Activated CD4-positive, alpha-beta T cell treated with anti-CD3 and anti-CD28 coated beads for 24 hours (primary cell): ENCODE data around the gene C6orf118.

ENCODE experiments used
- DNase-seq, 2 donors: peaks; one replicate each; pipeline ENCODE4 v3.0.0-alpha.2; 2020; ENCODE audit warnings: low read depth in 2 of 2

The C6orf118 gene

DNA sequence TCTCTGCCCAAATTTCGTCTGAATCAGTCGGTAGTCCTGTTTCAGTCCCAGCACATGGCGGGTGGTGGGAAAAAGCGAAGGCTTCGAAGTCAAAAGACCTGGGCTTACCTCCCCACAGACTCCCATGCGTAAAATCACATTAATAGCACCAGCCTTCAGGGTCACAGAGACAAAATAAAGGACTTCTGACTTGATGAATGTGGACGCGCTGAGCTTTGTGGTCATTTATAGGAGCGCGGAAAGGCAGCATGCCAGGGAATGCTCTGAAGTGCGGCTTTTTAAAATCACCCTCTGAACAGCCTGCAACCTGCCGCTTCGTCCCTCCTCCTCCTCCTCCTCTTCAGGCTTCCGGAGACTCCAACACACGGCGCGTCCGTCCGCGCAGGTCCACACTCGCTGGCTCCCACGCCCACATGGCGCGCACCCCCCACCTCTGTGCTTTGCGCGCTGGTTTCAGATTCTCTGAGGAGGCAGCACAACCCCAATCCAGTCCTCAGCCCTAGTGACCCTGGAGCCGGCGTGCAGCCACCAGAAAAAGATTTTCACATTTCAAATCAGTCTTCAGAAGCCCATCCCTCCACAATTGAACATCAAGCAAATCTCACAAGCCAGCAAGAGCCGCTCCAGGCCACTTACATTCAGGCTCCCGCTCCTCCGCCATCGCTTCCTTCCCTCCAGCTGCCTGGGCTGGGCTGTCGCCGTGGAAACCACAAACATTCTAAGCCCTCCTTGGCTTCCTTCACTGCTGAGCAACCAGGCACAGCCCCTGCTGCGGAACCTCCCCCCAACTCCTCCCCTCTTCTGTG is at the start of gene C6orf118:
TSS of gene C6orf118 (minus strand) at position 680 of the 806 bp plus-strand sequence. CDS start at position 661, 19 bp downstream.
- DNase-seq = no peak

DNA sequence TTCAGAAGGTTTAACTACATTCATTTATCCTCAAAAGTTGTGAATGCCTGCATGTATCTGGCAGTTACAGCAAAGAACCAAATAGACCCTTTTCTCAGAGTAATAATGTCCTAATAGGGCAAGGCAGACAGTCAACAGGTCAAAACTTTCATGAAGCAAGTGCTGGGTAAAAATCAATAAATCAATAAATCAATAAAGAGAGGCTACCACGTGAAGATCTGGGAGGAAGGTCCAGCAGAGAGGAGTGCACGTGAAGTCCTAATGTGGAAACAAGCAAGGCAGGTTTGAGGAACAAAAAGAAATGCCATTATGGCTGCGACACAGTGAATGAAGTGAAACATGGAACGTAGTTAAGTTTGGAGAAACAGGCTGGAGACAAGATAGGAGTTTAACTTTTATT is 36.3 kb upstream of the C6orf118 start:
- no peak for DNase-seq

DNA sequence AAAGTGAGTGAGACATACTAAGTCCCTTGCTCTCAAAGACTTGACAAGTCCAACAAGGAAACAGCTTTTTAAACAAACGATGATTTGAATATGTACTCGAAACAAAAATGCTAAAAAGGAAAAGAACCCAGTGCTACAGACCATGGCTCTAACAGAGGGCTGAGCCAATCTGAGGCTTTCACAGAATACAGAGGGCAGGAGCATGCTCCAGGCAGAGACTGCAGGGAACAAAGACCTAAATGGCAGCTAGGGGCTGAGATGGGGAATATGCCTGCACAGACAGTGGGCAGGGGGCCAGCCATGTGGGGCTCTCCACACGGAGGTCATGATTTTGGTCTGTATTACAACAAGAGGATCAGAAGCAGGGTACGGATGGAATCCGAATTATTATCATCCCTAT is 31.1 kb upstream of the C6orf118 start:
- DNase-seq = no peak

DNA sequence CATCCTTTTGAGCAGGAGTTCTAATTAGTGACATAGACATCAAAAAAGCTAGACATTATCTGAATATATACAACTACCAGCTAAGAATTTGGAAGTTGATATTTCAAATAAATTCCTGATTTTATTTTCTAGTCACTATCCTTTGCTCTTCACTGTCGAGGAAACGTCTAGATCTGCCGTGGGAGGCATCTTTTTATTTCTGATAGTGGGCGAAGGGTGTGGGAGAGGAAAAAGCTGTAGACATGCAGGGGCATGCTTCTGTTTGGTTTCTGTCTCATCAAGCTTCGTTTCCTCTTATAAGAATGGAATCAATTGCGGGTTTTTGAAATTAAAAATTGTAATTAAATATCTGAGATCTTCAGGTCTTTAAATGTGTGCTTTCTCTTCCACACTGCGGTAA is 16.2 kb upstream of the C6orf118 start:
- no peak for DNase-seq

DNA sequence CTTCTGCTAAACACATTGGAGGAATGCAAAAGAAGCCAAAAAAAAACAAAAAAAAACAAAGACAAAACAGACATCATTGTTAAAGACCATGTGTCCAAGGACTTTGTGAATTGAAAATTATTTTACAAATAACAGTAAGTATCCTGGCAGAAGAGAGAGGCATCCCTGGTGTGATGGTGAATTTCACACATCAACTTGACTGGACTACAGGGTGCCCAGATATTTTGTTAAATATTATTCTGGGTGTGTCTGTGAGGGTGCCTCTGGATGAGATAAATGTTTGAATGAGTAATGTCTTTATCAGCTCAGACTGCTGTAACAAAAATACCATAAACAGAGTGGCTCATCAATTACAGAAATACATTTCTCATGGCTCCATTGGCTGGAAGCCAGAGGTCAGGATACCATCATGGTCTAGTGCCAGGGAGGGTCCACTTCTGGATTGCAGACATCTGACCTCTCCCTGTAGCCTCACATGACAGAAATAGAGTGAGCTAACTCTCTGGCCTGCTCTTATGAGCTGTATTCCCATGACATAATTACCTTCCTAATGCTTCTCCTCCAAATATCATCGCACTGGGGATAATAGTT is 12.2 kb upstream of the C6orf118 start:
- DNase-seq = no peak

DNA sequence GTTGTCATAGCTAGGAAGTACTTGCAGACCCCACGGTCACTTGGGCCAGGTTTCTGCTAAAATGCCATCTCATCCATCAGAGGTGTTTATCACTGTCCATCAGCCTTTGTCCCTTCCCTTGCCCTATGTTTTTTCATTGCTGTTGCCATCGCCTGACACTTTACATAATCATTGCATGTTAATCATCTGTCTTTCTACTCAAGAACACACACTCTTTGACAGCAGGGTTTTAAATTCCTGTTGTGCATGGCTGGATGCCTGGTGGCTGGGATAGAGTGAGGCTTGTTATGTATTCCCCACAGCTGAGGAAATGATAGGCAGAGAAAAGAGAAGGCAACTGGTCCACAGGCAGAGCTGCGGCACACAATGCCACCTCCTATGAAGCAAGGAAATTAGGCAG is 11.7 kb upstream of the C6orf118 start:
- DNase-seq = no peak

DNA sequence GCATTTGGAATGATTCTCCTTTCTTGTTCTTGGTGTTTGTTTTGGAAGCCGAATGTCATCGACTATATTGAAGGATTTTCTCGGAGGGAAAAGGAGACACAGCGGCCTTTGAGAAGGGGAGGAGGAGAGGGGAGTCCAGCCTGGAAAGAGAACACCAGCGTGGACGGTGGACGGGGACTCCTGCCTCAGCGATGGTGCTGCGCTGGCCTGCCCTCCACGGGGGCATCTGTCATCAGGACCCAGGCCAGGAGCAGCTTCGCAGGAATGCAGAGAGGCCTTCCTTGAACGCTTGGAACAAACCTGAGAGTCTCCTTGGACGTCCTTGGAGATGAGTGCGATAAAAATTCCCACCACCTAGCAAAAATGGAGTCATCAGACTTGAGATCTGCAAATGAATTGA is 8.3 kb upstream of the C6orf118 start:
- DNase-seq = no peak

DNA sequence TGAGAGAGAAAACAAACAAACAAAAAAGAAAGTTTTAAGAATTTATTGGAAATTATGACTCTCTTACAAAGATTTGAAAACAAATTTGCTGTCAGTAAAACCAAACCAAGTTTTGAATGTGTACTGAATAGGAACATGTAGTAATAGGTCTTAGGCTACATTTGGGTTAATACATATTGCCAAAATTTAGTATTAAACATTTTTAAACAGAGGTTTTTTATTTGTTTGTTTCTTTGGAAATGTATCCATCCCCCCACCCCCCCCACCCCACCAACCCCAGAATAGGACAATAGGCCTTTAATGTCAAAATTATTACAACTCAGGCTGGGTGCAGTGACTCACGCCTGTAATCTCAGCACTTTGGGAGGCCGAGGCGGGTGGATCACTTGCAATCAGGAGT is 2.5 kb downstream of the C6orf118 start:
- DNase-seq = no peak

DNA sequence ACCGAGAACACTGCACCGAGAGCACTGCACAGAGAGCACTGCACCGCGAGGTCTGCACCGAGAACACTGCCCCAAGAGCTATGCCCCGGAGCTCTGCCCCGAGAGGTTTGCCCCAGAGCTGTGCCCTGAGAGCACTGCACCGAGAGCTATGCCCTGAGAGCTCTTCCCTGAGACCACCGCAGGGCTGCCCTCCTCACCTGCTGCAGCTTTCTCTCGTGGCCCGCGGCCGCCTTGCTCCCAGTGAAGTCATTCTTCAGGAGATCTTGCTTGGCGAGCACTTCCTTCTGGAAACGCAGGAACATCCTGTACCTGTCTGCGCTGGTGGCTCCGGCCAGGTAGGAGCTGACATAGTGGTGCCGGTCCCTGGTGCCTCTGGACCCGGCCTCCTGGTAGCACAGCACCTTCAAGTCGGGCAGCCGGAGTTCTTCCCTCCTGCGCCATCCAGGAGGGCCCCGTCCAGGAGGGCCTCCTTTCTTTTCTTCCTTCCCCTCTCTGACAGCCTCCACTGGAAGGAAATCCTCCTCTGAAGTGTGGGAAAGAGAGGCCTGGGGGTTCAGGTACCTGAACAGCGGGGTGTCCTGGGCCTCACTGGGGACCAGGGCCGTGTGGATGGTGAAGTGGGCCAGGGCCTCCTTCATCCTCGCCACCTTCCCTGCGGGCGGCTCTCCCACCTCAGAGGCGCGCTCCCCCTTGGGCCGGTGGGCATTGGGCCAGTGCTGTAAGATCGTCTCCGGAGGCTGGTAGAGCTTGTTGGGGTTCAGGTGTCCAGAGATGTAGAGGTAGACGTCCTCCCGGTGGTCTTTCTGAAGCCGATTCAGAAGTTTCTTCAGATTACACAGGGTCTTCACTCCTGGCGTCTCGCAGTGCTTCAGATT is 7.8 kb downstream of the C6orf118 start:
- no peak for DNase-seq

DNA sequence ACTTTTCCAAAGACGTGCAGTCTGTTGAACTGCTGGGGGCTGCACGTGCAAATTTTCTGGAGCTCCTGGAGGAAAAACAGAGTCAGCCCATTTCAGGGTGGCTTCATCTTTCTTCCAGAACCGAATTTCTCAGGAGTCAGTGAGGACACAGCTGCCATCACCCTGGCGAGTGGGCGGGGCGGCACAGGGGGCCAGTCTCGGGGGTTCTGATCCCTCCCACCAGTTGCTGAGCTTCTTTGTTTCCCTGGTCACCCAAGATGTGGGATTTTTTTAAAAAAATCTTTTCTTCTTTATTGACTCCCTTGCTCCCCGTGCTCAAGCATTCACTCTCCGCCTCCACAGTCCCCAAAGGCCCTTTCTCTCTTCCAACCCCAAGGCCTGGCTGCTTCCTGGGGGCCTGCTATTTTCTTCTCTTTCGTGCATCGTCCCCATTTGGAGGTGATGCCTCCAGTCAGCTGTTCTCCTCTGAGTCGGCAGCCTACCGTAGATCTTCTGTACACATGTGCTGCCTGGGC is 8.9 kb downstream of the C6orf118 start:
- no peak for DNase-seq

DNA sequence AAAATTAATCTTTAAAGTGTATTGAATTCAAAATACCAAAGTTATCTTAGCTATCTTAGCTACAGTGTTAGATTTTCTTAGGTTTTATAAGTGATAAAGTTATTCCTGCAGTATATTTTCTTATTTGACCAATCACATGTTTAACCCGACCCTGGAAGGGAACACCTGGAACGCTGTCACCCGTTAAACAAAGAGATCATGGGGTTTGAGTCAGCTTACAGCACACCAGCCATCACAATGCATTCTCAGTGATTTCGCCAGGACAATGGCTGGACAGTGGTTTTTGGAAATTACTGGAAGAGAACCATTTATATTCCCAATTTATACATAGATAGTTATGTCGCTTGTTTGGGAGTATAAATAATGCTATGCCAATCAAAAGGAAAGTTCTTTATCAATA is 10.5 kb downstream of the C6orf118 start:
- DNase-seq = no peak

DNA sequence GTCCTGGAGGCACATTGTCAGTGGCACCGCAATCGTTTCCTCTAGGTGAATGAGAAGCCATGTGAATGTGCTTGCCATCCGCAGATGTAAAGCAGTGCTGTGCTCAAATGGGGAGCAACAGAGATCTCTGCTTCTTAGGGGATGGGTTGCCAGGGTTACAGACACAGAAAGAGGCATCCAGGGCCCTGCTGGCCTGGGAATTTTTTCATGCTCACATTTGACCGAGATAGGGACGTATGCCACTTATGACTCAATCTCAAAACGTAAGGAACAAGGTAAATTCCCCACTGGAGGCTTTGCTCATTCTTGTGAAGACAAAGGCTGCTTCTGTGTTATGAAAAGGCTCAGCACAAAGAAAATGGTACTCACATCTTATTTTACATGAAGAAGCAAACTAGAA is 11.0 kb downstream of the C6orf118 start:
- DNase-seq = no peak

DNA sequence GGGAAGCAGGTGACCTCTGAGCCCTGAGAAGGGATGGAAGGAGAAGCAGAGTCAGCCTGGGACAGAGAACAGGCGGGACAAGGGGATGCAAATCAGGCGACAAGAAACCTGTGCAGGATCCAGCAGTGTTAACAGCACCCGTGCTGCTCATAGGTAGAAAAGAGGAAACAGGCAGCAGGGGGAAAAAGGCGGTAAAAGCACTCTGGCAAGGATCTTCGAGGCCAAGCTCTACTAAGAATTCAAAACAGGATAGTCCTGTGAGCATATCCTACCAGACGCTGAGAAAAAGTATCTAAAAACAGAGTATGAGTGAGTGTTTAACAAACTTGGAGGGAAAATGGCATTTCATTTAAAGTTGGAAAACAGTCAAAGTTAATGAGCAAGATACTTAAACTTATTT is 16.7 kb downstream of the C6orf118 start:
- no peak for DNase-seq

DNA sequence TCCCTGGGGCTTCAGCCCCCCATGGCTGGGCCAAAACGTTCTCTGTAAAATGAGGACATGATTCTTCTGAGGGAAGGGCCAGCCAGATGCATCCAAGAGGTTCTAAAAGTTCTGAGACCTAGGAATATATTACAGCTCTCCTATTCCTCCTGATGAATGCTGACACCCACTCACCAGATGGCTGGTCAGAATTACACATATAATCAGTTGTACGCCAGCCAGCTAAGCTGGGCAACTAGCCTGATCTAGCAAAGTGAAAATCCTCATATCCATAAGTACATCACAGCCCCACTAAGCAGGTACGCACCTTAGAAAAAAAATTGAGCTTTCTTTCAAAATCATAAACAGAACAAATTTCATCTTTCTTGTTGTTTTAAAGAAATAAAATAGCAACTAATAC is 34.8 kb downstream of the C6orf118 start:
- no peak for DNase-seq

DNA sequence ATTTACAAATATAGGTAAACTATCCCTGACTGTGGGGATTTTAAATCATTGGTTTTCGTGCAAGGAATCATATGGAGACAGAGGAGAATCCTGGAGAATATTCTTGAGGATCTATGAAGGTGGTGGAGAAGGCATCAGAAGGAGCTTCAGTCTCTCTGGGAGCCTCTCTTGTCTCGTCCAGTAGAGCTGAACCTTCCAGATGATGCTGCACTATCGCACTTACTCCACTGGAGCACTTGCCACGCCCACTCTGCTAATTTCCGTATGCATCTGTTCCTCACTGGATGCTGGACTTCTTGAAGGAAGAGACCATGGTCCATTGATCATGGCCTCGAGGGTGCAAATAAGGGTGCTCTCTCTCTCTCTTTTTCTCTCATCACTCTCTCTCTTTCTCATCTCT is 36.8 kb downstream of the C6orf118 start:
- DNase-seq = no peak

DNA sequence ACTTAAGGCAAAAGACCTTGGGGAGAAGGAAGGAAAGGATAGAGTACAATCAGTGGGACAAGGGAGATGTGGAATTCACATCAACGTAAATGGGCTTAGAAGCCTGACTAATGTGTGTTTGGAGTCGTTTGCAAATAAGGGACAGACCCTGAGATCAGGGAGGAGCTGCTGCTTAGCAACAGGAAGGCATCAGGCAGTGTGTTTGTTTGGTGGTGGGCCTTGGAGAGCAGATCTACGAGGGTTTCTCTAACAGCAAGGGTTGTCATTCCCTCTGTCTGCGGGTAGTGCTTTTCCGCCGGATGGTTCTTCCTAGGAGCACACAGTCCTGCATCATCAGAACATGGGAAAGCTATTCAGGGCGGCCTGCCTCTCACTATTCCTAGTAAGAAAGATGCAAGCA is 40.4 kb downstream of the C6orf118 start:
- no peak for DNase-seq

DNA sequence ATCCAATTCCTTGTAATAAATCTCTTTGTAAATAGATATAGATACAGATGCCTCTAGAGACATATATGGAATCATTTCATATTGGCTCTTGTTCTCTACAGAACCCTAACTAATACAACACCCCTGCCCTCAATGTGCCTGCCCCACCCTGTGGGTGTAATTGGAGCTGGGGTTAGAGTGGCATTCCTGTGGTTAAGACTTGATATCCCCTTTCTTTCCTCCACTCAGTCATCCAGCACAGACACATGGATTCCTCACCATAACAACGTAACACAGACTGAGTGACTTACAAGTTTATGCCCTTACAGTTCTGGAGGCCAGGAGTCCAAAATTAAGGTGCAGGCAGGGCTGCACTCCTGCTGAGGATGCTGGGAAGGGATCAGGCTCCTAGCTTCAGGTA is 42.8 kb downstream of the C6orf118 start:
- no peak for DNase-seq

DNA sequence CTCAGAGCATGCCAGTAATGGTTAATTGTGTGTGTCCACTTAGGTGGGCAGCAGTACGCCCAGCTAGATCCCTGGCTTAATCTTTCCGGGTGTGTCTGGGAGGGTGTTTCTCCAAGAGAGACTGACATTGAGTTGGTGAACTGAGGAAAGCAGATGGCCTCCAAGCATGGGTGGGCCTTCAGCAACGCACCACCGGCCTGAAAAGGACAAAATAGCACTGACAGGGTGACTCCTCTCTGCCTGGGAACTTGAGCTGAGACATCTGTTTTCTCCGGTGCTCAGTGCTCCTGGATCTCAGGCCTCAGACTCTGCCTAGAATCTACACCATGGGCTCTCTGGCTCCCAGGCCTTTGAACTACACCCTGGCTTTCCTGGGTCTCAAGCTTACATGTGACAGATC is 43.2 kb downstream of the C6orf118 start:
- no peak for DNase-seq

DNA sequence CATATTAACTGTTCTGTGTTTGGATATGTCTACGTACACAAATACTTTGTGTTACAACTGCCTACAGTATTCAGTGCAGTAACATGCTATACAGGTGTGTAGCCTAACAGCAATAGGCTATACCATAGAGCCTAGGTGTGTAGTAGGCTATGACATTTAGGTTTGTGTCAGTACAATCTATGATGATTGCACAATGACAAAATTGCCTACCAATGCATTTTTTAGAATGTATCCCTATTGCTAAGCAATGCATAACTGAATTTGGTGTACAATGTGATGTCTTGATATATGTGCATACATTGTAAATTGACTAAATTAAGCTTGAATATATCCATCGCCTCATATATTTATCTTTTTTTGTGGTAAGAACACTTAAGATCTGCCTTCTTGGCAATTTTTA is 48.9 kb downstream of the C6orf118 start:
- no peak for DNase-seq

DNA sequence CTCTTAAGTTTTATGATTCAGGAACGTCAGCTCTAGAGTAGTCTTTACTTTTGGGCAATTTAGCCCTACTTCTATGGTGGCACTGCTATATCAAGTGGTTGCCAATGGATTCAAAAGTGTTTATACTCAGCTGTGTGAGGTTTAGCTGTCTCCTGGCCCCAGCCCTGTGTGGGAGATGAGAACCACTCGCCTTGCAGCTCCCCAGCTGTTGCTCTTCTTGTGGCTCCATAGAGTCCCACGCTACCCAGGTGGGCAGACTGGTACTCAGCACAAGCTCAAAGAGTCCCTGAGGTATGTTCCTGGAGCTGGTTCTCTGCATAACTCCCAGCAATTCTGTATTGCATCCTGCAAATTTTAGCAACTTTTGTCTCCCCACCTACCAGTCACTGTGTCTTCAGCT is 59.6 kb downstream of the C6orf118 start:
- no peak for DNase-seq

DNA sequence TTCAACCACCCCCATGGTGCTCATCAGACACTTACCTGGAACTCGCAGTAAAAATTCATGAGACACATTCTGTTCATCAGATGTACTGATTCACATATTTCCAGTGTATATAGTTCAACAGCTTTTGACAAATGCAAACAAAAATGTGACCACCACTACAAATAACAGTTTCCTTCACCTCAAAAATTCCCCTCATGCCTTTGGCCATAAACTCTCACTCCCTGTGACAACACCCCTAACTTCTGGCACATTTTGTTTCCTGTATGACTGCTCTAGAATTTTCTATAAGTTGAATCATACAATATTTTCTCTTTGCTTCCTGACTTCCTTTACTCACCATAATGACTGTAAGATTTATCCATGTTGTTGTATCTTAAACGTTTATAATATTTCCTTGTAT is 63.7 kb downstream of the C6orf118 start:
- DNase-seq = no peak

DNA sequence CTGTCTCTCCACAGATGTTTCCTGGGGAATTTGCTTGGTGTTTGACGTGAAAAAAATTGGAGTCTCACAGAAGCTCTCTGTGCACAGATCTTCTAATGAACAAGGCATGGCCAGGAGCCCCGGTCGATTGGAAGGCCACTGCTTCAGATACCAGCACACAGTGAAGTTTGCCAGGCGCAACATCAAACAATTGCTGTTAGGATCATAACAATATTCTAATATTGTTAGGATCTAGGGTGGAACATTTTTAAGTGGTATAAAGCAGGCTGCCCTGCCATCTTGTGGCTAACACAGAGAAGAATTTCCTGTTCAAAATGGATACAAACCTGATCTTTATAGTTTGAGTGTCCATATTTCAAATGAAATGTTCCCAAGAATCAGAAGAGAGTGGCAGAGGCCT is 64.1 kb downstream of the C6orf118 start:
- DNase-seq = no peak
